ENCODE measurements around the gene NTM. TPM values are rescaled to one million over a fixed set of nuclear protein-coding genes. Genes with fewer than 3 reads are reported as not detected.

Gene NTM
- total and polyA plus RNA-seq, 2 of the 8 experiments (the other 6 are each of a cell fraction or from before 2014, with no cell fraction given): 13.4 to 20.0 TPM

DNA sequence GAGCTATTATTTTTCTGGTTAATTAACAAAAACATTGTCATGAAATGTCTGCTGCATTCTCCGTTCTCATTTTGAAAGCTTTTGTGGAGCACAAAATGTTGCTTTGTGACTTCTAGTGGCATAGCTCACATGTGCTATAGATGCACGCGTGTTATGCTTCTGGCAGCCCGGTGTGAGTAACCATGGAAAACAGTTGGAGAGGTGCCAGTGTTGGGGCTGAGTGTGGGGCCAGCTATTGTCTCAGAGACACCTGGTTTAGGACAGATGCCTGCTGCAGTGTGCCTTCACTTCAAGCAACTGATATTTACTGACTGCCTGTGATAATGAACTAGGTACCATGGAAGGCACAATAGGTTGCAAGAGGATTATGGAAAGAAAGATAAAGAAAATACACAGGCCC is 760.6 kb downstream of the NTM start:
- Histone ChIP-seq H4K8ac (ENCODE audit: extremely low read depth, insufficient read depth, low read length) (no peak overlapping the region), H3K4me3 (ENCODE audit: extremely low read depth in 1 of 4, insufficient read depth in 2 of 4, low read depth in 3 of 4, low read length in 4 of 4) (no peak overlapping the region), H3K27me3 (replicated peaks in 1 of 4; ENCODE audit: control insufficient read depth in 3 of 4, extremely low read depth in 1 of 4, insufficient read depth in 3 of 4, low read length in 3 of 4) (no peaks in the 10 kb centered on the region), H4K20me1 (replicated peaks in 1 of 2; ENCODE audit: control insufficient read depth in 1 of 2, insufficient read depth in 2 of 2, low read length in 2 of 2) (no peaks in the 10 kb centered on the region), H3K4me2 (ENCODE audit: insufficient read depth in 1 of 2, low read depth in 2 of 2, low read length in 2 of 2) (no peak overlapping the region), H3K79me2 (ENCODE audit: control insufficient read depth in 1 of 2, insufficient read depth in 2 of 2, low read length in 2 of 2) (no peaks in the 10 kb centered on the region), H2AK5ac (ENCODE audit: low read depth, low read length) (no peak overlapping the region), H3K18ac (ENCODE audit: extremely low read depth, low read length) (no peak overlapping the region), H2BK20ac (ENCODE audit: low read length) (no peak overlapping the region), H4K5ac (ENCODE audit: insufficient read length, low read depth, low read length) (no peak overlapping the region), H2AFZ (ENCODE audit: low read length) (no peak overlapping the region), H2BK12ac (ENCODE audit: low read depth, low read length) (no peak overlapping the region), H3K4ac (replicated peaks; ENCODE audit: insufficient read length, low read depth, low read length) (no peak overlapping the region), H3K9me3 (ENCODE audit: insufficient read depth in 2 of 2, low read depth in 1 of 2, low read length in 1 of 2) (no peaks in the 10 kb centered on the region), H2BK15ac (ENCODE audit: low read length) (no peak overlapping the region), H3K23ac (ENCODE audit: insufficient read length) (no peak overlapping the region), H3K79me1 (ENCODE audit: low read depth, low read length) (no peaks in the 10 kb centered on the region), H3K23me2 (ENCODE audit: low read depth, low read length) (peaks cover 7% of the 10 kb centered on the region), H3K4me1 (replicated peaks in 1 of 4; ENCODE audit: control insufficient read depth in 3 of 4, insufficient read depth in 4 of 4, low read length in 3 of 4) (peaks cover 2 to 13% (median 7%) of the 10 kb centered on the region in 4 experiments; a peak in 4 of 7 replicates), H2BK5ac (ENCODE audit: low read depth, low read length) (no peak overlapping the region), H4K91ac (replicated peaks; ENCODE audit: insufficient read length, low read length) (no peak overlapping the region), H3K56ac (replicated peaks; ENCODE audit: insufficient read length, low read depth, low read length) (no peak overlapping the region), H3K36me3 (ENCODE audit: control insufficient read depth in 2 of 4, insufficient read depth in 4 of 4, low read length in 3 of 4) (no peaks in the 10 kb centered on the region), H3K27ac (ENCODE audit: low read depth, low read length) (no peak overlapping the region), H3K14ac (ENCODE audit: insufficient read length) (no peak overlapping the region), H2BK120ac (replicated peaks; ENCODE audit: low read depth, low read length) (no peak overlapping the region), H3K9ac (replicated peaks in 1 of 4; ENCODE audit: extremely low read depth in 1 of 4, low read depth in 3 of 4, low read length in 3 of 4) (no peak overlapping the region)
- 94% methylated on average over 4 of the region's 4 CpGs; no CpG with 5 or more reads in 1 of the 2 experiments for WGBS, 2 experiments (ENCODE audit: extremely low coverage in 1 of 2, insufficient coverage in 1 of 2, insufficient read length in 1 of 2, insufficient replicate concordance in 2 of 2, low coverage in 1 of 2, low lambda C conversion rate in 2 of 2, missing lambda C conversion rate in 1 of 2)
- CTCF ChIA-PET (ENCODE audit: partially characterized antibody): interaction anchor here (0.8 to 3.9 kb wide), 13 partner anchors 8 to 440 kb away, joined by 3 to 16 read pairs (median 5); no protein-coding TSS in a partner anchor
- POLR2A ChIA-PET (ENCODE audit: partially characterized antibody): no interaction called here
- DNase-seq (ENCODE audit: low read depth in 1 of 2, low spot score in 2 of 2) (no peak), FAIRE-seq (no peak)
